Activated effector memory CD4-positive, alpha-beta T cell treated with Interleukin-2 at 50 U/mL for 16 hours (primary cell): ENCODE measurements around the gene CCDC137.

ENCODE experiments used
- DNase-seq: peaks from one replicate; pipeline ENCODE4 v3.0.0-alpha.2; 2020

CCDC137 gene

GRCh38 chr17:81703747-81704654 lies 37.5 kb downstream of the CCDC137 start:
- peak; percentile 9 for DNase-seq

- DNase-seq, result no peak
Observed at GRCh38 chr17:81705518-81706231, 39.1 kb downstream of the CCDC137 start.

DNA sequence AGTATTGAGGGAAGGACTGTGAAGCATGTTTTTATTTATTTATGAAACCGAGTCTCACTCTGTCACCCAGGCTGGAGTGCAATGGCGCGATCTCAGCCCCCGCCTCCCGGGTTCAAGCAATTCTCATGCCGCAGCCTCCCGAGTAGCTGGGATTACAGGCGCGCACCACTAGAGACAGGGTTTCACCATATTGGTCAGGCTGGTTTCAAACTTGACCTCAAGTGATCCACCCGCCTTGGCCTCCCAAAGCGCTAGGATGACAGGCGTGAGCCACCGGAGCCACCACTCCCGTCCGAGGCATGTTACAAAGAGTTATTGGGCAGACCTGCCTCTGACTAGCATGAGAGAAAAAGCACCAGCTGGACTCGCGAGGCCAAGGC lies 39.7 kb downstream of the CCDC137 start:
- DNase-seq, result no peak

DNA sequence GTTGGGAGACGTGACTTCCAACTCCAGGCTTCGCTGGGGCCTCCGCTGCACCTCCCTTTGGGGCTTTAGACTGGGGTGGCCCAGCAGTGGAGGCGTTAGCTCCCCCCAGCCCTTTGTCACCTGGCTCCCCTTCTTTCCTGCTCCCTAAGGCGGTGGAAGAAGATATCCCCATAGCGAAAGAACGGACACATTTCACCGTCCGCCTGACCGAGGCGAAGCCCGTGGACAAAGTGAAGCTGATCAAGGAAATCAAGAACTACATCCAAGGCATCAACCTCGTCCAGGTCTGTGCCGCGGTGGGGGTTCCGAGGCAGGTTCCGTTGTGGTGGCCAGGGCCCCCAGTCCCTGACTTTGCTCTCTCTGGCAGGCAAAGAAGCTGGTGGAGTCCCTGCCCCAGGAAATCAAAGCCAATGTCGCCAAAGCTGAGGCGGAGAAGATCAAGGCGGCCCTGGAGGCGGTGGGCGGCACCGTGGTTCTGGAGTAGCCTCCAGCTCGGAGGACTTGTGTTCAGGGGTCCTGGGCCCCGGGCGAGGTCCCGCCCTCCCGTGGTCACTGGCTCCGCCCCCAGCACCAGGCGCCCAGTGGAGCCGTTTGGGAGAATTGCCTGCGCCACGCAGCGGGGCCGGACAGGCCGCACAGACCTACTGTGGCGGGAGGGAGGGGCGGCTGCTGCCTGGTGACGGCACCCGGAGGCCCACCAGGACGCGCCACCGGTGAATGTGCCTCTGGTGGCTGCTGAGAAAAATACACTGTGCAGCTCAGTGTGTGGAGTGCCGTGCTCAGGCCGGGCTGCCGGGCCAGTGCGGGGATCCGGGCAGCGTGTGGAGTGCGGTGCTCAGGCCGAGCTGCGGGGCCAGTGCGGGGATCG lies 40.5 kb downstream of the CCDC137 start:
- no peak for DNase-seq

DNA sequence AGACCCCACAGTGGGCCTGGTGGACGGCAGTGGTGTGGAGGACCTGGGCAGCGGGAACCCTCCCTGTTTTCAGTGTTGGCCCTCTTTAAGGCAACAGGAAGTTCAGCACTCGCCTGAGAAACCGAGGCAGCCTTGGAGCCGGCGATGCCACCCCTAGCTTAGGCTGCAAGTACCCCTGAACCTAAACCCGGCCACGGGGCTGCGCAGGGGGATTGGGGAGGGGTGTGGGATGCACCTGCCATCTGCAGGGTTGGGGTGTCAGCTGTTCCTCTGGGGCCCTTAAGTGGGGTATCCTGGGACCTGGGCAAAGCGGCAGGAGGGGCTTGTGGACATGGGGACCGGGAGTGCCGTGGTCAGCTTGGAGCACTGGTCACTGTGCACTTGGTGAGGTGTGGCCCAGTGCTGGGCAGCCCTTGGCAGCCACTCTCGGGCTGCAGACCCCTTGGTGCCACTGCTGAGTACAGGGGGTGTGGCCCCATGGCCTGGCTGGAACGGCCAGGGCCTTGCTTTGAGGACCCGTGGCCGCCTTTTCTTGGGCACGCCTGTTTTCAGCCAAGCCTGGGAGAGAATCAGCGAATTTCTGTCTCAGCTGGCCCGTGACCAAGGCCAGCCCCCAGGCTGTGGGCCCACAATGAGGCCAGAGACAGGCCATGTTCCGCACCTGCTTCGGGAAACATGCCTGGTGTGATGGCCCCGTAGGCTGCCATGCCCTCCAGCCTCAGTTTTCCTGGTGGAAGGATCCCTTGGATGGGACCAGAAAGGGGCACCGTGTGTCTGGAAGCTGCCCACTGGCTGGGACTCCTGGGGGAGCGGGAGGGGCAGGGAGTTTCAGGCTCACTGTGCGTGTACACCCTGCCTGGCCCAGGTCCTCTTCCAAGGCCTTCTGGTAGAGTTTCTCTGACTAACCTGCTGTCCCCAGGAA lies 41.4 kb downstream of the CCDC137 start:
- no peak for DNase-seq

DNA sequence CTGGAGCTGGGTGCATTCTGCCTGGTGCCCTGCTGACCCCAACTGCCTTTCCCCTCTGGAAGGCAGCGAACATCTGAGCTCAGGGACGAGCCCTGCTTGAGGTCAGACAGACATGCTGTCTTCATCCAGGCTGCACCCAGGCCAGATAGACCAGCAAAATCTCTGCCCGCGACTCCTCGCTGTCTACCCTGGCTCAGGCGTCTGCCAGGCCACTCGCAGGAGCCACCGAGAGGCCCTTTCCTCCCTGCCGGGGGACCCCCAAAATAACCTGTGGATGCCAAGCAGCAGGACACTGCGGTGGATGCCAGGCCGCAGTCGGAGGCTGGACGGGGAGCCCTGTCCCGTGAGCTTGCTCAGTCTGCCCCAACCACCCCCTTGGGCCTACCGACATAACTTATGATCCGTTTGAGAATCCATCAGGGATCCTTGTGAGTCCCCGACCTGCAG lies 42.2 kb downstream of the CCDC137 start:
- no peak for DNase-seq

DNA sequence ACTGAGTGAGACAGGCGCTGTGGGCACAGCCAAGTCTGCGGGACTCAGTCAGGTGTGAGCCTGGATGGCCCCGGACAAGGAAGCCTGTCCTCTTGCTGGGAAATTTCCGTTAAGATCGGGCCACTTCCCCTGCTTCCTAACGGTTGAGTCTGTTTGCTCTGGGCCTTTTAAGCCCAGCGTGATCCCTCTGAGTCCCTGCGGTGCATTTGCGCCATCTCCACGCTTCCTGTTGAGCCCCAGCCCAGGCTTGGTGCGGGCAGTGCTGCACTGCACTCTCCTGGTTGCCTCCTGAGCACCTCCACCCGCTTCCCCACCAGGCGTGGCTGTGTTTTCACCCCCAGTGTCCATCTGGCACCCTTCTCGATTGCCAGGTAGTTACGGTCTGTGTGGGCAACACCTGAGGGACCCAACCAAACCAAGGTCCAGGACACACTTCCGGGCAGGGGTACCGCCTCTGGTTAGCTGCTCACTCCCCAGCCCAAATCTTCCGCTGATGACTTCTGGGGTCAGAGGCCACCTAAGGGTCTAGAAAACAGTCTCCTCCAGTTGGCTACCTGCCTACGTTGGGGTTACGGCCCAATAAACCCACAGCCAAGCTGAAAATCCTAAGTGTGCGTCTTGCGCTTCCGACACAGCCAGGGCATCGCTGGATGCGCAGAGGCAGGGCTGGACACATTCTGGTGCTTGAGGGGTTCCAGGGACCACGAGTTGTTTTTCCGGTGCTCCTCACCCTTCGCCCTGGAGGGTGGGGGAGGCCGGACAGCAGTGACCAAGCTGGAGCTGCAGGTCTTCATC lies 44.2 kb downstream of the CCDC137 start:
- no peak for DNase-seq

GRCh38 chr17:81711814-81712467 lies 45.4 kb downstream of the CCDC137 start, which contains the start of gene SLC25A10:
Gene SLC25A10 (plus strand): TSS chr17:81712284. CDS start chr17:81712427, 143 bp downstream.
- DNase-seq, result peak; percentile 75

DNA sequence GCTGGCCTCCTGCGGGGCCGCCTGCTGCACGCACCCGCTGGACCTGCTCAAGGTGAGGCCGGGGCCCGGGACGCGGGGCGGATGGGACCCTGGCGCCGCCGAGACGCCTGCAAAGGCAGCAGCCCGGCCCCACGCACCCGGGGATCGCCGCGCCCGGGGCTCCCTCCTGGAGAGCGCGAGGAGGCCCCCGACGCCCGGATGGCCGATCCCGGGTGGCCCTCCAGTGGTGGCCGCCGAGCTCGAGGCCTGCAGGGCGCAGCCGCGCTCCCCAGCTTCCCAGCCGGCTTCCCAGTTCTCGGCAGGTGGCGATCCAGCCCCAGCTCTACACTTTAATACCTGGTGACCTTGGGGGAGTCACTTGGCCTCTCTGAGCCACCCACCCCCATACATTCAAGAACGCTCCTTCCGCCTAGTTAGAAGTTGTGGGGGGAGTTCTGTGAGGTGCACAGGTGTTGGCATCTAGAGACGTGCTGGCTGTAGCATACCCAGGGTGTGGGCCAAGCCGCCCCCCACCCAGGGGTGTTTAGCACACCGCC lies 46.0 kb downstream of the CCDC137 start:
- DNase-seq, result no peak

DNA sequence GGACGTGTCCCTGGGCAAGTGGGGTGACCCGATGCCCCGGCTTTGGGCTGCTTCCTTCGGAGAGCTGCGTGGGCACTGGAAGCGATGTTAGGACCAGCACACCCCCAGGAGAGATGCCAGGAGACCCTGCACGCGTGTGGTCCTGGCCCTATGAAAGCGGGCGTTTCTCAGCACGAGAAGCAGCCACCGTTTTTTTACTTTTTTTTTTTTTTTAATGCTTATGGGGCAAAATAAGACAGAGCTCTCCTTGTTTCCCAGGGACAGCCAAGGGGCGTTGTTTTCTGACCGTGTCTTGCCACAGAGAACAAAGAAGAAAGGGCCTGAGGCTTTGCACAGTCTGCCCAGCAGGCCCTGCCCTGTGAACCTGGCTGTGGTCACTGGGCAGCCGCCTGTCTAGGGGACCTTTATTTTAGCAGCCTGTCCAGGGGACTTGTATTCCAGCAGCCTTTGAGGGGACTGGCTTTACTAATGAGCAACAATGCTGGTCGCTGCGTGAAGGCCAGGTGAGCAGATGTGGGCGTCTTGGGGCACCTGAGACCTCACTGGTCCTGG lies 46.5 kb downstream of the CCDC137 start:
- DNase-seq, result no peak

DNA sequence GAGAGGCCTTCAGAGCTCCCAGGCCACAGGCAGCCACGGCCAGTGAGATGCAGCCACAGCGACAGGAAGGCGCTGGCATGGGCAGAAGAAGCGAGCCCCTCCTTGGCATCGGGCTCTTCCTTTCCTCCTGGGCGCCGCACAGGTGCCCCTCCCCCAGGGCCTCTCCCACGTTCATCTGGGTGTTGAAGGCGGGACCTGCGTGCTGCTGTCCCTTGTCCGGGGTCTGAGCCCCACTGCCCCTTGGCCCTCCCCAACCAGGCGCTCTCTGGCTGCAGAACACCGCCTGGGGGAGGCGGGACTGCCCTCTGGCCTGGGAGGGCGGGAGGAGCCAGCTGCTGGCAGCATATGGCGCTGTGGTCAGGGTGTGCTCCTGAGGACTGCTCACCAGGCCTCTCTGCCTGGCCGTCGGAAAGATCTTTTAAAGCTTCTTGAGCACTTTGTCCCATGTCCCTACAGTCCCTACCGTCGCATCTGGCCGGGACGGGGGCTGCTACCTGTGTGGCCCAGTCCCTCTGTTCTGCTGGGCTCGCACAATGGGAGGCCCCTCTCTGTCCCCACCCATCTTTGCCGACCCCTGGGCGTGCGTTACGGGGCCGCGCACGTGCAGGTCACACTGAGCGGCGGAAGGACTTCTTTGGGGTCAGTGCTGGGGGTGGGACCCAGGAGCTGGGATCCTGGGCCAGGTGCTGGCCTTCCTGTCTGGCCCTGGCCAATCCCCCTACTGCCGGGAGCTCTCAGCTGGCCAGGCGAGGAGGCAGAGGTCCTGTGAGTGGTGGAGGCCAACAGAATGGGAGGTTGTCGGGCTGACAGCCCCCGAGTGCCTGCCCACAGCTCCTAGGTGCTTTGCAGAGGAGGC lies 47.2 kb downstream of the CCDC137 start:
- no peak for DNase-seq

DNA sequence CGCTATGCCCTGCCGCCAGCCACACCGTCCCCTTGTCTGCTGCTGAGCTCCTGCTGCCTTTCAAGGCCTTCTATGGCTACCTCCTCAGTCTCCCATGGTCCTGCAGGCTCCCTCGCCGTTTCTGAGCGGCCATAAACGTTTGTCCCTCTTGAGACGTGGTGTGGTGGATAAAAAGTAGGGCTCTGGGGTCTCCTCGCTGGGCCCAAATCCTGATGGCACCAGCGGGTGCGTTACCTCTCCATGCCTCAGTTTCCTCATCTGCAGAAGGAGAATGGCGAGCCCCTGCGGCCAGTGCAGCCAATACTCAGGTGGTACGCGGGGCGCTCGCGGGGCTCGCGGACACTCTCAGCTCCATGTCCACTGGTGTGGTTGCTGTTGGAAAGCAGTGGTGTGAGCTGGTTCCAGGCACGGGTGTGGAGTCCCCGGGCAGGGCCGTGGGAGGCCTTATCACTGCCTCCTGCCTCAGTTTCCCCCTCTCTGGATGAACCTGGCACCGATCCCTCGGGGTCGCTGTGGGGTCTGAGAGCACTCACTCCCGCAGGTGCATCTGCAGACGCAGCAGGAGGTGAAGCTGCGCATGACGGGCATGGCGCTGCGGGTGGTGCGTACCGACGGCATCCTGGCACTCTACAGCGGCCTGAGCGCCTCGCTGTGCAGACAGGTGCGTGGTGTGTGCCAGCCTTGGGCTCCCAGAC lies 48.0 kb downstream of the CCDC137 start:
- DNase-seq, result no peak

GRCh38 chr17:81715107-81715871 lies 48.8 kb downstream of the CCDC137 start:
- no peak for DNase-seq

- no peak for DNase-seq
Observed at GRCh38 chr17:81715872-81716673, 49.5 kb downstream of the CCDC137 start.

- no peak for DNase-seq
Observed at GRCh38 chr17:81716674-81716996, 50.1 kb downstream of the CCDC137 start.

GRCh38 chr17:81717049-81717765 lies 50.7 kb downstream of the CCDC137 start:
- DNase-seq, result no peak
